ENCODE results near the gene C11orf71. TPM values are rescaled to one million over a fixed set of nuclear protein-coding genes. Genes with fewer than 3 reads are reported as not detected.

C11orf71 gene
- total and polyA plus RNA-seq, 9 of the 15 experiments (the other 6 are each of a cell fraction or from before 2014, with no cell fraction given): 2.9 to 15.1 (median 9.1) TPM

DNA sequence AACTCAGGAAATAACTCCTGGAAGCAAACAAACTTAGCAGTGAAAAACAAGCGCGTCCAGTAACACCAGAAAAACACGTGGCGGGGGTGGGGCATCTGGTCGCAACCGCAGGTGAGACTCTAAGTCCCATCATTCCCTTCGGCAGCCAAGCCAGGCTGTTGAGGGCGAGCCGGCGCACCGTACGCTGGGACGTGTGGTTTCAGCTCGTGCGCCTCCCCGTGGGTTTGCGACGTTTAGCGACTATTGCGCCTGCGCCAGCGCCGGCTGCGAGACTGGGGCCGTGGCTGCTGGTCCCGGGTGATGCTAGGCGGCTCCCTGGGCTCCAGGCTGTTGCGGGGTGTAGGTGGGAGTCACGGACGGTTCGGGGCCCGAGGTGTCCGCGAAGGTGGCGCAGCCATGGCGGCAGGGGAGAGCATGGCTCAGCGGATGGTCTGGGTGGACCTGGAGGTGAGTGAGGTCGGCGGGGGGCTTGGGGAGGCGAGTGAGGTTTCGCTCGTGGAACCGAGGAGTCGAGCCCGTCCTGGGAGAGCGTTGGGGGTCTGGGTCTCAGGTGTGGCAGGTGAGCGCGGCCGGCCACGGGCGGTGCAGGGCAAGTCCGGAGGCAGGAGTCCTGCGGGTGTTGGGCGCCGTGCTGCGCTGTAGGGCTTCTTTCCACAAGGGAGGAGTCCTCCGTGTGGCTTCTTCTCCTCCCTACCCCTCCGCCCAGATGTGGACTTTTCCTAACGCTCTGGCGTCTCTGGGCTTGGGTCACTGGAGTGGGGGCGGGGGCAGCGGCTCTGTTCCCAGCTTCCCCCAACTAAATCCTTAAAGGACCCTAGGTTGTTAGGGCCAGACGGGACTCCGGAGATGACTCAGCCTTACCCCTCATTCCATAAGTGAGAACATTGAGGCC, 39.2 kb upstream of the C11orf71 start, which contains the start of gene REXO2 (continued):
- TF ChIP-seq NR0B1 (IDR thresholded peaks at IDR 0.05; ENCODE audit: partially characterized antibody): no peak
- TF ChIP-seq SNAPC5 (CRISPR knock-in tag; IDR thresholded peaks at IDR 0.05): no peak
- TF ChIP-seq CHD4 (IDR thresholded peaks at IDR 0.05; ENCODE audit: insufficient read depth, insufficient replicate concordance, low read depth, low read length, poor library complexity, severe bottlenecking): no peak
- TF ChIP-seq KLF16 (IDR thresholded peaks at IDR 0.05): no peak
- peak; percentile 72 for TF ChIP-seq NFE2 (IDR thresholded peaks at IDR 0.05; ENCODE audit: low read depth)
- TF ChIP-seq MAZ (CRISPR knock-in tag; conservative IDR thresholded peaks at IDR 0.05 in 1 of 2, IDR thresholded peaks at IDR 0.05 in 1 of 2): peak in 1 of 2 experiments; percentile 56; a peak in 3 of 4 replicates
- TF ChIP-seq, protein P1, sequence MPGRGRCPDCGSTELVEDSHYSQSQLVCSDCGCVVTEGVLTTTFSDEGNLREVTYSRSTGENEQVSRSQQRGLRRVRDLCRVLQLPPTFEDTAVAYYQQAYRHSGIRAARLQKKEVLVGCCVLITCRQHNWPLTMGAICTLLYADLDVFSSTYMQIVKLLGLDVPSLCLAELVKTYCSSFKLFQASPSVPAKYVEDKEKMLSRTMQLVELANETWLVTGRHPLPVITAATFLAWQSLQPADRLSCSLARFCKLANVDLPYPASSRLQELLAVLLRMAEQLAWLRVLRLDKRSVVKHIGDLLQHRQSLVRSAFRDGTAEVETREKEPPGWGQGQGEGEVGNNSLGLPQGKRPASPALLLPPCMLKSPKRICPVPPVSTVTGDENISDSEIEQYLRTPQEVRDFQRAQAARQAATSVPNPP (IDR thresholded peaks at IDR 0.05; ENCODE audit: borderline replicate concordance, insufficient read depth, insufficient read length): no peak
- peak; percentile 60; the same call in 1 of the 2 replicates for TF ChIP-seq HLTF (IDR thresholded peaks at IDR 0.05)
- TF ChIP-seq EP300 (IDR thresholded peaks at IDR 0.05; ENCODE audit: low read length): peak; percentile 37
- TF ChIP-seq RFX7 (CRISPR knock-in tag; IDR thresholded peaks at IDR 0.05): no peak
- peak; percentile 90 for TF ChIP-seq CBFB (CRISPR knock-in tag; IDR thresholded peaks at IDR 0.05)
- TF ChIP-seq SMARCB1 (IDR thresholded peaks at IDR 0.05; ENCODE audit: insufficient read length, low read depth): no peak
- TF ChIP-seq ZNF764 (CRISPR knock-in tag; IDR thresholded peaks at IDR 0.05; ENCODE audit: low read depth): no peak
- TF ChIP-seq, protein P2, sequence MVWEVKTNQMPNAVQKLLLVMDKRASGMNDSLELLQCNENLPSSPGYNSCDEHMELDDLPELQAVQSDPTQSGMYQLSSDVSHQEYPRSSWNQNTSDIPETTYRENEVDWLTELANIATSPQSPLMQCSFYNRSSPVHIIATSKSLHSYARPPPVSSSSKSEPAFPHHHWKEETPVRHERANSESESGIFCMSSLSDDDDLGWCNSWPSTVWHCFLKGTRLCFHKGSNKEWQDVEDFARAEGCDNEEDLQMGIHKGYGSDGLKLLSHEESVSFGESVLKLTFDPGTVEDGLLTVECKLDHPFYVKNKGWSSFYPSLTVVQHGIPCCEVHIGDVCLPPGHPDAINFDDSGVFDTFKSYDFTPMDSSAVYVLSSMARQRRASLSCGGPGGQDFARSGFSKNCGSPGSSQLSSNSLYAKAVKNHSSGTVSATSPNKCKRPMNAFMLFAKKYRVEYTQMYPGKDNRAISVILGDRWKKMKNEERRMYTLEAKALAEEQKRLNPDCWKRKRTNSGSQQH (CRISPR knock-in tag; IDR thresholded peaks at IDR 0.05): no peak
